GM21529 (cell line): ENCODE results near the gene ZEB1.

Experiments
- ATAC-seq: cut with Tn5 transposase; IDR thresholded peaks from one replicate; pipeline ENCODE4 v1.9.1; 2021; ENCODE audit not compliant: unreplicated experiment

ZEB1 gene

DNA sequence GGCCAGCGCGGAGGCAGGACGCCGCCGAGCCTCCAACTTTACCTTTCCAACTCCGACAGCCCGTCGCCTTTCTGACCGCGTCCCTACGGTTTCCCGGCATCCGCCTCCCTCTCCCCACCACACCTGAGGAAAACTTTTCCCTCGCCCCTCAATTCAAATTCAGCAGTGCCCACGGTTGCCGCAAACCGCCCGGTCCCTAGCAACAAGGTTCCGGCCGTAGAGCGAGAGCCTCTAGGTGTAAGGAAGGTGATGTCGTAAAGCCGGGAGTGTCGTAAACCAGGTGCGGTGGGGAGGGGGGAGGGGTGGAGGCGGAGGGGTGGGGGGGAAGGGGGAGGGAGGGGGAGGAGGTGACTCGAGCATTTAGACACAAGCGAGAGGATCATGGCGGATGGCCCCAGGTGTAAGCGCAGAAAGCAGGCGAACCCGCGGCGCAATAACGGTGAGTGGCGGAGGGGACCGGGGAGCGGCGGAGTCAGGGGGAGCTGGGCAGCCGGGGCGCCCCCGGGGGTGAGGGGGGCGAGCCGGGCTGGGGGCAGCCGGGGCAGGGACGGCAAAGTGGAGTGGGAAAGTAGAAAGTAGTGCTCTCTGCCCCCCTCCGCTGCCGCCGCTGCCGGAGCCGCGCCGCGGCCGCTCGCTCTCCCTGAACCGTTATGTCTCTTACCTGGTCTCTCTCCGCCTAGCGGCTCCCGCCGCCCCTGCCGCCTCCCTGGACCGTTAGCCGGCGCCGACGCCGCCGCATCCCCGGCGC, at the start of gene ZEB1:
ZEB1 (plus strand) TSS at position 363 of the 748 bp plus-strand sequence; CDS start at position 382, 19 bp downstream.
- peak; percentile 30 for ATAC-seq

GRCh38 chr10:31270954-31271353, 48.1 kb upstream of the ZEB1 start:
- ATAC-seq, result no peak

DNA sequence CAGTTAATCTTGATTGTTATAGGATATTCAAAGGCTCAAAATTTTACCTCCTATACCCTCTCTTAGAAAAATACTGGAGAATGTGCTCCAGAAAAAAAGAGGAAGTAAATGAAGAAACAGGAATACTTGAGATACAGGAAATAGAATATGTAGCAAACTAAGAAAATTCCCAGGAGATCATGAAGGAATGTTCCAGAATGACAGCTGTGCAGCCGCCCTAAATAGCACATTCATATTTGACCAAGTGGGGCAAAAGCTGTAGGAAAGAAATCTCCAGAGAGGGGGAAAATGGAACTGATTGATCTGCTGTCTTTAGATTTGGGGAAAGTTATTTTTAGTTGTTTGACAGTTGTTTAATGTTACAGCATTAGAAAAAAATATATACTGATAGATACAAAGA, 46.2 kb upstream of the ZEB1 start:
- ATAC-seq, result no peak

DNA sequence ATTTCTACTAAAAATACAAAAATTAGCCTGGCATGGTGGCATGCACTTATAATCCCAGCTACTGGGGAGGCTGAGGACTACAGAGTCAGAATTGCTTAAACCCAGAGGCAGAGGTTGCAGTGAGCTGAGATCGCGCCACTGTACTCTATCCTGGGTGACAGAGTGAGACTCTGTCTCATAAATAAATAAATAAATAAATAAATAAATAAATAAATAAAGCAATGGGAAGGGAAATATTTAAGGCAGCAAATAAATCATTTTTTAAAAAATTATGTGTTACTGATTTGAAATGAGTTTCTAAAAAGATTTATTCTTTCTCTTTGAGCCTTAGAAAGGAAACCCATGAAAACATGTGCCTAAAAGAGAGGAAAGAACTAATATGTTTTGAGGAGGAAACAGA, 45.2 kb upstream of the ZEB1 start:
- no peak for ATAC-seq

GRCh38 chr10:31274310-31274709, 44.7 kb upstream of the ZEB1 start:
- no peak for ATAC-seq

- no peak for ATAC-seq
These were observed 40.6 kb upstream of the ZEB1 start for GRCh38 chr10:31278279-31278941.

- ATAC-seq, result no peak
These were observed 38.0 kb upstream of the ZEB1 start for GRCh38 chr10:31280972-31281371.

DNA sequence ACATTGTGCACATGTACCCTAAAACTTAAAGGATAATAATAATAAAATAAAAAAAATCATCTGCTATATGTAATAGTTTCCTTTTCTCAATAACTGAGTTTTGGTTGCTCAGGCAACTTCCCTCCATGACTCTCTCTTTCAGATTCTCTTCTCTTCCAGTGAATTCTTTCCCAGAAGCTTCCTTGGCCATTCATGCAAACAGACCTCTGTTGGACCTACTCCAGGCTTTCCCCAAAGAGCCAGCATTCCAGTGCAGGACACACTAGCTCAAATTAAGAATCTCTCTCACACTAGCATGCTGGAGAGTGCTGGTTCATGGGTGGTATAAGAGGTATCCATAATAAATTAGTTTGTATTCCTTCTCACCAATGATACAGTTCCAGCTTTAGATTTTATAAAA, 31.0 kb upstream of the ZEB1 start:
- ATAC-seq, result no peak

DNA sequence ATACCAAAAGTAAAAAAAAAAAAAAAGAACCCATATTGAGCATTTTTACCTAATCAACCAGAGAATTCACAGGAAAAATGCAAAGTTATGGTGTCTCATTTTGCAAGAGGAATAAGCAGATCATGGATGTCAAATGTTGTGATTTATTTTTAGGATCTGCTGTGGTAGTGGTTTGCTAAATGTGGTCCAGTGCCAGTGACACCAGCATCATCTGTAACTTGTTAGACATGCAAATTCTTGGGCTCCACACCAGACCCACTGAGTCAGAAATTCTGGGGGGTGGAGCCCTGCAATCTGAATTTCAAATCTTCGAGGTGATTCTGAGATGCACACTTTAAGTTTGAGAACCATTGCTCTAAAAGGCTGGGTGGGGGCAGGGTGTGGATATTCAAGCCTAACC, 30.1 kb upstream of the ZEB1 start:
- no peak for ATAC-seq

DNA sequence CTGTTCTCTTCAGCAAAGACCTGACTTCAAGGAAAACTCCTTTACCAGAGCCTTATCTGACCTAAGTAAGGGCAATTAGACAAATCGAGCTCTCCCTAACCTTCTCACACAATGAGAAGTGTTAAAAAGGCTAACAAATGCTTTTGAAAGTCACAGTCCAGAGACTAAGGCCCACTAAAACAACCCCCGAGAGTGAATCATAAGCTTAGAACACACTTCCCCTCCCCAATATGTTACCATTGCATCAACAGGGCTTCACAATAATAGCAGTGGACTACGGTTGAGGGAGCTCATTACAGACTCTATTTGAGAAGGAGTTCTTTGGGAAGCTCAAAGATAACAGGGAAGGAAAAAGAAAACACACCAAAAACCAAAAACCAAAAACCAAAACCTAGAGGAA, 28.6 kb upstream of the ZEB1 start:
- ATAC-seq, result no peak

GRCh38 chr10:31291123-31291522, 27.9 kb upstream of the ZEB1 start:
- no peak for ATAC-seq

DNA sequence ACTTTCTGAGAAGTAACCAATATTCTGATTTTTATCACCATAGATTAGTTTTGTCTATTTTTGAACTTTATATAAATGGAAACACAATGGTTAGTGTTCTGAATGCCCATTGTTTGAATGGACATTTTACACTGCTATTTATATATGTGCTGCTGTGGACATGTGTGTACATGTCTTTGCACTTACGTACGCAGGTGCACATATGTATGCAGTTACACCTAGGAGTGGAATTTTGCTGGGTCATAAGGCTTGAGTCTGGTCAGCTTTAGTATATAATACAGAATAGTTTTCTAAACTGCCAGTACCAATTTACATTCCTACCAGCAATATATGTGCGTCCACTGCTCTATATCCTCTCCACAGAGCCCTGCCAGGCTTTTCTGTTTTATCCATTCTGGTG, 24.5 kb upstream of the ZEB1 start:
- no peak for ATAC-seq

- no peak for ATAC-seq
These were observed 22.3 kb upstream of the ZEB1 start for GRCh38 chr10:31296754-31297153.

DNA sequence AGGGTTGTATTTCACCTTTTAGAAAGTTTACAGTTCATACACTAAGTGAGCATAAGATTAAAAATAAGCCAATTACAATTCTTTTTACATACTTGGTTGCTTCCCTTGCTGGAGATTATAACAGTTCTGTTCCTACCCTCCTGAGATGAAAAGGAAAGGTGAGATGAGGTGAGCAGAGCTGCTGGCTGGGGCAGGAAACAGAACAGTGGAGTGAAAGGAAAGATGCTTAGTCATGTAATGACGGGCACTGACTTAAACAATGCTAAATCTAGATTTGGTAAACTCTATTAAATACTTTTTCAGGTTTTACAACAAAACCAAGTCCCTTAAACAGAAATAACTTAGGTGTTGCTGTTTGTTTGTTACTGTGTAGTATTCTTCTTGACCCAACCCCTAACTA, 19.9 kb upstream of the ZEB1 start:
- no peak for ATAC-seq

DNA sequence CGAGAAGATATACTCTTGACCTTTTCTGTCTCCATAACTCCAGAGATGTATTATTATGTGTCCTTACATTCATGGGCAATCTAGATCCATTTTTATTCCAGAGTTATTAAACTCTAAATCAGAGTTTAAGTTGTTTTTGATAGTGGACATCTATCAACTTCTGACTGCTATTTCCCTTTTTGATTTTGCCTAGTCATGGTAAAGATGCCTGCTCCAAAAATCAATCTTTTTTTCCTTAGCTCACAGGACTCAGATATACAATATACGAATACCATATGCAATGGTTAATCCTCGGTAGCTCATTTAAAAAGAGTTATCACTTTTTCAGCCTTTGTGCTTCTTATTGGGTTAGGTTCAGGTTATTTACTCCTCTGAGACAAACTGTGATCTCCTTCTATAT, 15.8 kb upstream of the ZEB1 start:
- no peak for ATAC-seq

DNA sequence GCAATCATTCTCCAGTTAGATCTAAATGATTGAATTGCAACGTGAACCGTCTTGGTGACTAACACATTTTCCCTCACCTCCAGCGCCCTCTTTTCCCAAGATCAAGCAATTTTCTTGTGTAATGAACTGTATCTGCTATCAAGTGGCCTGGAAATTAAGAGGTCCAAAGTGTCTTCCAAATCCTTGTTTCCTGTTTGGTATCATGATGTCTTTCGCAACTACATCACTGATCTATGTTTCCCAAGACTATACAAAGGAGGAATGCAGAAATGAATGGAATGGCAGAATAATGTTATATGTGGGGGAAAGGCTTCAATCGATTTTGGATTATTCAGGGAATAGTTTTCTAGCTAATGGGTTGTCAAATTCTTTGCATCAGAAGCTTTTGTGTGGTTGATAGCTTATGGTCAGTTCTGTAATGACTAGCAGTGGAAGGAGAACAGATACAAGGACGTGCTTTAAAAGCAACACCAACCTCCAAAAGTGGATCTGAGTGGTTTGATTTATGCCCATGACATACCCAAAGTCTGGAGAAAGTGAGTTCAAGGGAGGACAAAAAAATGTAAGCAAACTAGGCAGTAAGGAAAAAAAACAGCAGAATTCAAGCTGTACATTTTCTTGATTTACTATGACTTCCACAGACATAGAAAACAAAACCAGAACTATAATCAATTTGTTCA, 14.6 kb upstream of the ZEB1 start:
- no peak for ATAC-seq

DNA sequence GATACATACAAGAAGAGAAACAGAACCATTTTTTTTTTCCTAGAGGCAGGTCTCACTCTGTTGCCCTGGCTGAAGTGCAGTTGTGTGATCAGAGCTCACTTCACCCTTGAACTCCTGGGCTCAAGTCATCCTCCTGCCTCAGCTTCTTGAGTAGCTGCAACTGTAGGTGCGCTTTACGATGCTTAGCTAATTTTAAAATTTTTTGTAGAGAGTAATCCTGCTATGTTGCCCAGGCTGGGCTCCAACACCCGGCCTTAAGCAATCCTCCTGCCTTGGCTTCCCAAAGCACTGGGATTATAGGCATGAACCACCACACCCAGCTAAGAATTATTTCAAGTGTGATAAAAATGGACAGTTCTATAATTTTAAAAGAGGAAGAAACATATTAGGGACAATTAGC, 5.6 kb upstream of the ZEB1 start:
- no peak for ATAC-seq

DNA sequence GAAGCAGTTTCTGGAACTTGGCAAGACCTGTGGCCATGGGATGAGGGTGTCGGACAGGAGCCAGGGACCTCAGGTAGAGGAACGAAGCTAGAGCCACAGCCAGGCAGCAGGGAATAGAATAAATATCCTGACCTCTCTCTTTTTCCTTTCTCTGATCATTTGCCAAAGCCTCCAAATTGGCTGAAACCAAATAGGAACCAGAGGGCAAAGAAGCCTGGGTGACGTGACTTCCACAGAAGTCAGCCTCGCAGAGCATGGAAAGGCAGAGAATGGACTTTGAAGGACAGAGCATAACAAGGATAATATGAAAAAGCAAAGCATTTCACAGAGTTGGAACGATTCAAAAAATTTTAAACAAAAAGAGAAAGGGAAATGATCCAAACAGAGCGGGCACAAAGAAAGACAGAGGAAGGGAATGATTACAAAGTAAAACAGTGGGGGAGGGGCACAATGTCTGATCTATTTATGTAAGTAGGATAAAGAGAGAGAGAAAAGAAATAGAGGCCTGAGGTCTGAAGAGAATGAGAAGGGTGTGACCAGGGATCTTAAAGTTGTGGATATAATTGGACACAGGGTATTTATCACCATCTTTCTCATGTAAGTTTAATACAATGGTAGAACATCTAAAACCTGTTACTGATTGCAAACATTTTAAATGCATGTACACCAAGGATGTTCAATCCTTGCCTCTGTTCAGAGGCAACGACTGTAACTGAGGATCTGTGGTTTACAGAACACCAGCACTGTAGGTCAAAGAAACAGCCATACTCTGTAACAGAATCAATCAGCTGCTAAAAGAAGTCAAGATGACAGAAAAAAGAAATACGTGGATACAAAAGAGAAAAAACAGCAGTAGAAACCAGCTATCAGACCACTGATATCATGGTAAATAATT, 4.5 kb upstream of the ZEB1 start:
- no peak for ATAC-seq

GRCh38 chr10:31315453-31315852, 3.6 kb upstream of the ZEB1 start:
- ATAC-seq, result no peak

DNA sequence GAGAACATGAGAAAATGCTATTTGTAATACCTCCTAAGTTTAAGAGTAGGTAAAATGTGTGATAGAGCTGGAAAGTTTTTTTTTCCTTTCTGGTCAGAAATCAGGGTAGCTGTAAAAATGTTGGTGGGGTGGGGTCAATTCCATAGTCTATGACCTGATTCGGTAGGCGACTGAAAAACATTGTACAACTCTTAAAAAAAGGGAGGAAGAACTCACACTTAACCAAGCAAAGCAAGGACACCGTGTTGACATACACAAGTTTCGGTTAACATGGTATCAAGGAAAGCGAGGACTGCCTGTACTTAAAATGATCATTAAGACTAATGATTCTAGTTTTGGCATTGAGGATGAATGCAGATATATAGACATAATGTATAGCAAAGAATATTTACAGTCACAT, 1.8 kb upstream of the ZEB1 start:
- no peak for ATAC-seq
